ENCODE data around the gene MRPL51.
A peak's percentile ranks its signal among the peaks of the same experiment; 100 is the strongest.

The MRPL51 gene

GRCh38 chr12:6532051-6532926 lies 39.2 kb upstream of the MRPL51 start:
- TF ChIP-seq POLR2A (IDR thresholded peaks at IDR 0.05; ENCODE audit: low read depth, low read length), result peak; percentile 33; the same call in 1 of the 2 replicates
- TF ChIP-seq SPI1 (IDR thresholded peaks at IDR 0.05; ENCODE audit: low read depth, low read length), result no peak
- 0 out of 2 replicates have a peak, but pooled peaks have one; percentile 9 for TF ChIP-seq TAF1 (IDR thresholded peaks at IDR 0.05; ENCODE audit: low read depth, low read length)
- FAIRE-seq (peak; percentile 83), DNase-seq (ENCODE audit: insufficient read length, low spot score) (peak; percentile 61)

- no peak for FAIRE-seq
These were observed 37.7 kb upstream of the MRPL51 start for GRCh38 chr12:6530576-6531260.

GRCh38 chr12:6529291-6529737 lies 36.3 kb upstream of the MRPL51 start:
- FAIRE-seq, result no peak
- TF ChIP-seq SPI1 (IDR thresholded peaks at IDR 0.05; ENCODE audit: low read depth, low read length) (no peak), POLR2AphosphoS5 (IDR thresholded peaks at IDR 0.05; ENCODE audit: low read depth, low read length) (no peak), TAF1 (IDR thresholded peaks at IDR 0.05; ENCODE audit: low read depth, low read length) (no peak), PAX5 (IDR thresholded peaks at IDR 0.05; ENCODE audit: insufficient read depth, low read length, severe bottlenecking) (no peak), POLR2A (IDR thresholded peaks at IDR 0.05; ENCODE audit: low read depth, low read length) (no peak), POU2F2 (IDR thresholded peaks at IDR 0.05; ENCODE audit: low read depth, low read length) (no peak)
- DNase-seq (ENCODE audit: insufficient read length, low spot score), result no peak

More at GRCh38 chr12:6530576-6531260, 37.7 kb upstream of the MRPL51 start:
- DNase-seq (ENCODE audit: insufficient read length, low spot score), result no peak
- TF ChIP-seq POU2F2 (IDR thresholded peaks at IDR 0.05; ENCODE audit: low read depth, low read length) (no peak), POLR2AphosphoS5 (IDR thresholded peaks at IDR 0.05; ENCODE audit: low read depth, low read length) (no peak), SPI1 (IDR thresholded peaks at IDR 0.05; ENCODE audit: low read depth, low read length) (no peak), POLR2A (IDR thresholded peaks at IDR 0.05; ENCODE audit: low read depth, low read length) (no peak), PAX5 (IDR thresholded peaks at IDR 0.05; ENCODE audit: insufficient read depth, low read length, severe bottlenecking) (no peak), TAF1 (IDR thresholded peaks at IDR 0.05; ENCODE audit: low read depth, low read length) (no peak)

GRCh38 chr12:6528539-6529235 lies 35.6 kb upstream of the MRPL51 start:
- no peak for DNase-seq (ENCODE audit: insufficient read length, low spot score)
- TF ChIP-seq TAF1 (IDR thresholded peaks at IDR 0.05; ENCODE audit: low read depth, low read length) (no peak), PAX5 (IDR thresholded peaks at IDR 0.05; ENCODE audit: insufficient read depth, low read length, severe bottlenecking) (no peak), SPI1 (IDR thresholded peaks at IDR 0.05; ENCODE audit: low read depth, low read length) (no peak), POLR2A (IDR thresholded peaks at IDR 0.05; ENCODE audit: low read depth, low read length) (no peak), POLR2AphosphoS5 (IDR thresholded peaks at IDR 0.05; ENCODE audit: low read depth, low read length) (no peak), POU2F2 (IDR thresholded peaks at IDR 0.05; ENCODE audit: low read depth, low read length) (no peak)
- no peak for FAIRE-seq

GRCh38 chr12:6527711-6528110 lies 34.6 kb upstream of the MRPL51 start:
- no peak for FAIRE-seq
- no peak for DNase-seq (ENCODE audit: insufficient read length, low spot score)
- no peak for TF ChIP-seq POU2F2 (IDR thresholded peaks at IDR 0.05; ENCODE audit: low read depth, low read length)
- TF ChIP-seq POLR2A (IDR thresholded peaks at IDR 0.05; ENCODE audit: low read depth, low read length), result no peak
- TF ChIP-seq PAX5 (IDR thresholded peaks at IDR 0.05; ENCODE audit: insufficient read depth, low read length, severe bottlenecking), result no peak
- no peak for TF ChIP-seq TAF1 (IDR thresholded peaks at IDR 0.05; ENCODE audit: low read depth, low read length)
- TF ChIP-seq SPI1 (IDR thresholded peaks at IDR 0.05; ENCODE audit: low read depth, low read length), result no peak
- TF ChIP-seq POLR2AphosphoS5 (IDR thresholded peaks at IDR 0.05; ENCODE audit: low read depth, low read length), result no peak

GRCh38 chr12:6526766-6527525 lies 33.9 kb upstream of the MRPL51 start:
- DNase-seq (ENCODE audit: insufficient read length, low spot score) (no peak), FAIRE-seq (no peak)
- TF ChIP-seq SPI1 (IDR thresholded peaks at IDR 0.05; ENCODE audit: low read depth, low read length), result no peak
- TF ChIP-seq TAF1 (IDR thresholded peaks at IDR 0.05; ENCODE audit: low read depth, low read length), result no peak
- TF ChIP-seq PAX5 (IDR thresholded peaks at IDR 0.05; ENCODE audit: insufficient read depth, low read length, severe bottlenecking), result no peak
- TF ChIP-seq POU2F2 (IDR thresholded peaks at IDR 0.05; ENCODE audit: low read depth, low read length), result no peak
- TF ChIP-seq POLR2A (IDR thresholded peaks at IDR 0.05; ENCODE audit: low read depth, low read length), result no peak
- no peak for TF ChIP-seq POLR2AphosphoS5 (IDR thresholded peaks at IDR 0.05; ENCODE audit: low read depth, low read length)

- no peak for TF ChIP-seq PAX5 (IDR thresholded peaks at IDR 0.05; ENCODE audit: insufficient read depth, low read length, severe bottlenecking)
- TF ChIP-seq POU2F2 (IDR thresholded peaks at IDR 0.05; ENCODE audit: low read depth, low read length), result no peak
- TF ChIP-seq POLR2A (IDR thresholded peaks at IDR 0.05; ENCODE audit: low read depth, low read length), result no peak
- TF ChIP-seq SPI1 (IDR thresholded peaks at IDR 0.05; ENCODE audit: low read depth, low read length), result no peak
- TF ChIP-seq POLR2AphosphoS5 (IDR thresholded peaks at IDR 0.05; ENCODE audit: low read depth, low read length), result no peak
- TF ChIP-seq TAF1 (IDR thresholded peaks at IDR 0.05; ENCODE audit: low read depth, low read length), result no peak
- no peak for DNase-seq (ENCODE audit: insufficient read length, low spot score)
- no peak for FAIRE-seq
These were observed 33.1 kb upstream of the MRPL51 start for GRCh38 chr12:6526201-6526600.

- FAIRE-seq, result no peak
- no peak for DNase-seq (ENCODE audit: insufficient read length, low spot score)
- no peak for TF ChIP-seq POU2F2 (IDR thresholded peaks at IDR 0.05; ENCODE audit: low read depth, low read length)
- TF ChIP-seq SPI1 (IDR thresholded peaks at IDR 0.05; ENCODE audit: low read depth, low read length), result no peak
- TF ChIP-seq POLR2AphosphoS5 (IDR thresholded peaks at IDR 0.05; ENCODE audit: low read depth, low read length), result no peak
- no peak for TF ChIP-seq TAF1 (IDR thresholded peaks at IDR 0.05; ENCODE audit: low read depth, low read length)
- no peak for TF ChIP-seq POLR2A (IDR thresholded peaks at IDR 0.05; ENCODE audit: low read depth, low read length)
- no peak for TF ChIP-seq PAX5 (IDR thresholded peaks at IDR 0.05; ENCODE audit: insufficient read depth, low read length, severe bottlenecking)
These were observed 31.6 kb upstream of the MRPL51 start for GRCh38 chr12:6524648-6525047.
